ENCODE data around the gene PAQR8. TPM values are rescaled to one million over a fixed set of nuclear protein-coding genes. Genes with fewer than 3 reads are reported as not detected.

Gene PAQR8
- polyA plus RNA-seq, 1 of the 3 experiments (the other 2 are of a cell fraction), result 2.3 TPM

DNA sequence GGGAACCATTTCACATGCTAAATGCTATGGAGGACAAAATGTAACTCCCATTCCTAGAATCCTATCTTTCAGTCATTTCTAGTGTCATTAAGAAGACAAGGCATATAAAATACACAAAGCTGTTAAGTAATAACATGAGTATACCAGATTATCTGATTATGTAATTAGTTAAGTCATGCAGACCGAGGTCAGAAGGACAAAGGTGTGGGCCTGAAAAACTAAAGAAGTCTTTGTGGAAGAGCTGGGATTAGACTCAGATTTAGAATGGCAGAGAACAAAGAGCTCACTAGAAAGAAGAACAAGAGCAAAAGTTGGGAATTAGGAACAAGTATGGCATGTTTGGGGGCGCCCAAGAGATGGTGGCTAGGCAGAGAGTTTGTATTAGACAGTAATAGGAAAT lies 95.1 kb downstream of the PAQR8 start (continued):
- no peak for TF ChIP-seq GABPA (IDR thresholded peaks at IDR 0.05; ENCODE audit: low read depth)
- no peak for TF ChIP-seq FOSL2 (IDR thresholded peaks at IDR 0.05; ENCODE audit: borderline replicate concordance, low read depth)
- no peak for TF ChIP-seq MEF2A (IDR thresholded peaks at IDR 0.05; ENCODE audit: borderline replicate concordance, low read depth)
- TF ChIP-seq TAF1 (IDR thresholded peaks at IDR 0.05; ENCODE audit: borderline replicate concordance, low read depth, low read length), result no peak
- no peak for TF ChIP-seq FOXM1 (IDR thresholded peaks at IDR 0.05; ENCODE audit: low read depth)
- TF ChIP-seq, protein P1, sequence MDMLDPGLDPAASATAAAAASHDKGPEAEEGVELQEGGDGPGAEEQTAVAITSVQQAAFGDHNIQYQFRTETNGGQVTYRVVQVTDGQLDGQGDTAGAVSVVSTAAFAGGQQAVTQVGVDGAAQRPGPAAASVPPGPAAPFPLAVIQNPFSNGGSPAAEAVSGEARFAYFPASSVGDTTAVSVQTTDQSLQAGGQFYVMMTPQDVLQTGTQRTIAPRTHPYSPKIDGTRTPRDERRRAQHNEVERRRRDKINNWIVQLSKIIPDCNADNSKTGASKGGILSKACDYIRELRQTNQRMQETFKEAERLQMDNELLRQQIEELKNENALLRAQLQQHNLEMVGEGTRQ (IDR thresholded peaks at IDR 0.05; ENCODE audit: borderline replicate concordance, low read depth, low read length), result no peak

Other genes with a start within 250 kb of the PAQR8 start
- gene IL17A, start 175.8 kb upstream of the PAQR8 start, polyA plus RNA-seq (2012; rRNA removed), result not detected in 2 replicates
- gene IL17F, start 117.7 kb upstream of the PAQR8 start, polyA plus RNA-seq (2012; rRNA removed), result not detected in 2 replicates
- 62.4 and 71.4 TPM in 2 replicates for gene MCM3, start 77.4 kb upstream of the PAQR8 start, polyA plus RNA-seq (2012; rRNA removed)
- gene EFHC1, start 58.2 kb downstream of the PAQR8 start, polyA plus RNA-seq (2012; rRNA removed), result 39.4 and 54.3 TPM in 2 replicates
- gene TRAM2, start 214.9 kb downstream of the PAQR8 start, polyA plus RNA-seq (2012; rRNA removed), result 26.4 and 36.0 TPM in 2 replicates